RCC 7860 (cell line): ENCODE results near the gene REEP5.
"Not testable (repeated sequence)": the region's sequence is repeated elsewhere in the genome, so short reads cannot be mapped to it uniquely, and the experiment has no call there.

Experiments
- DNase-seq: peaks from one replicate; pipeline ENCODE4 v3.0.0-alpha.2; 2015; ENCODE audit warnings: low spot score
- FAIRE-seq: peaks from 2 replicates; lab custom pipeline; 2012; peaks lifted over from hg19 to GRCh38; lab: Jason Lieb, UNC

The REEP5 gene

GRCh38 chr5:112933651-112934365 lies 11.8 kb upstream of the REEP5 start:
- DNase-seq (no peak), FAIRE-seq (no peak)

DNA sequence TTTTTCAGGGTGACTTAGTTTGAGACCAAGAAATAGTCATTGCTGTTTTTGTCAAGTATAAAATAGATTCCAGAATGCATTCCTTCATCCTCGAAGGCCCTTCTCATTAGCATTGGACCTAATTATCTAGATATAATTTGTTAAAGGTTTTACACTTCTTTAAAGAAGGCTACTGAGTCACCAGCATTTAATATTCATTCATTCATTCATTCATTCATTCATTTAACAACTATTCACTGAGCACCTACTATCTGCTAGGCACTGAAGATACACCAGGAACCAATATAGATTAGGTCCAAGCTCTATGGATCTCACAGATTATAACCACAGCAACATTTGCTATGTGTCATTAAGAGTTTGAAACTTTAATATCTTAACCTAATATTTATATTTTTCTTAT lies 11.1 kb upstream of the REEP5 start:
- DNase-seq: no peak
- no peak for FAIRE-seq

DNA sequence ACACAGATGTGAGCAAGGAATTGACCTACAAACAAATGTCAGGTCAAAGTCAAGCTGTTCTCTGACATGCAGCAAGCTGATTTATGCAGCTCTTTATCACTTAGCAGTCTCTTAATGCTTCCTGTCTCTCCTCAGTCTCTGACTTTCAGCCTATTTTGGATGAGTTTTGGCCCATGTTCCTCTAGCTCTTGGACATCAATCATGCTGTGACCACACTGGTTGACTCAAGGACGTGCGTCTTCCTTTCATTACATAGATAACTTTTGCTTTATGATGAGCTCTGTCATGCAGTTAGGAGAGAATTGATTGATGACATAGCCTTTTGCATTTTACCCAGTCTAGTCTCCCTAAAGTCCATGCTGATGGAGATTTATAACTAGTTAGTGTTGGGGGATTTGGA lies 9.4 kb upstream of the REEP5 start:
- FAIRE-seq (no peak), DNase-seq (no peak)

DNA sequence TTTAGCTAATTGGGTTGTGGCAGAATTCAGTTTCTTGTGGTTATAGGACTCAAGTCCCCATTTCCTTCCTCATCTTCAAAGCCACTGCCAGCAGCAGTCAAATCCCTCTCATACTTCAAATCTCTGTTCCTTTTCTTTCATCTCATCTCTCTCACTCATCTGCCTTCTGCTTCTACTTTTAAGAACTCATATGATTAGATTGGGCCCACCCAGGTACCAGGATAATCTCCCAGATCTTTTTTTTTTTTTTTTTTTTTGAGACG lies 8.0 kb upstream of the REEP5 start:
- DNase-seq (no peak), FAIRE-seq (no peak)

- FAIRE-seq: no peak
- DNase-seq: no peak
These were observed 7.5 kb upstream of the REEP5 start for GRCh38 chr5:112929336-112930081.

- FAIRE-seq (no peak), DNase-seq (no peak)
These were observed 2.0 kb upstream of the REEP5 start for GRCh38 chr5:112923988-112924387.

- DNase-seq: no peak
- no peak for FAIRE-seq
These were observed 1.3 kb upstream of the REEP5 start for GRCh38 chr5:112923148-112923917.

- no peak for FAIRE-seq
These were observed 798 bp downstream of the REEP5 start for GRCh38 chr5:112921026-112921832.

DNA sequence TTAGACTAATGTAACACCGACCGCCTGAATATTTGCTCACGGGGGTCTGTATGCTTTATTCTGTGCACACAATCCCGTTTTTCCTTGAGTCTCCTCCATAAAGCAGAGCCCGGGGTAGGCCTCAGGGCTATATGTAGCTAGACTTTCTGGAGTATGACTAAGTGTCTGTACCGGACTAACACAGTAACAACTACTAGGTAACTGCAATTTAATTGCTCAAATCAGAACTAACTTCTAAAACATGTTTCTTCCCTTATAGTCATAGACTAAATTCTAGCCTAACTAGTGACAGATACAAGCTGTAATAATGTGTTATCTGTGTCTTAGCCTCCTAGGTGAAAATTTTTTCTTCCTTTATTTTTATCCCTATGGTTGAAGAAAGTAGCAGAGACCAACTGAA lies 2.1 kb downstream of the REEP5 start:
- FAIRE-seq: no peak
- DNase-seq: no peak

More at GRCh38 chr5:112921026-112921832, 798 bp downstream of the REEP5 start:
- peak; percentile 57 for DNase-seq

GRCh38 chr5:112918679-112919078 lies 3.3 kb downstream of the REEP5 start:
- DNase-seq (no peak), FAIRE-seq (no peak)

GRCh38 chr5:112918136-112918535 lies 3.9 kb downstream of the REEP5 start:
- FAIRE-seq: no peak
- DNase-seq: no peak

DNA sequence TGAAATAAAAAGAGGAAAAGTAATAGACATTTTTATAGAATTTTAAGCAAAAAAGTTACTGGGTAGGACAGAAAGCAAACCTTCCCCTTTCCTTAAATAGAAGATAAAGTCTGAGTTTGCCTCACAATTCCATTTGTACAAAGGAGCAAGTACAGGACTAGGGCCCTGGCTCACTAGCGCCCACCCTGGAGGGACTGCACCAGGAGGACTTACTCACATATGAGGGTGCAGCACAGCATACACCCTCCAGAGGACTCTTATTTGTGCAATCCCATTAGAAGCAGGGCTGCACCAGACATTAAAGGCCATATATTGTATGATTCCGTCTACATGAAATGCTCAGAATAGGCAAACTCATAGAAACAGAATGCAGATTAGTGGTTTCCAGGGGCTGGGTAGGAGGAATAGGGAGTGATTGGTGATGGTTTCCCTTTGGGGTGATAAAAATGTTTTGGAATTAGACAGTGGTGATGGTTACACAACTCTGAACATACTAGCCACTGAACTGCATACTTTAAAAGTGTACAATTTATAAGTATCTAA lies 4.5 kb downstream of the REEP5 start:
- no peak for DNase-seq
- no peak for FAIRE-seq

DNA sequence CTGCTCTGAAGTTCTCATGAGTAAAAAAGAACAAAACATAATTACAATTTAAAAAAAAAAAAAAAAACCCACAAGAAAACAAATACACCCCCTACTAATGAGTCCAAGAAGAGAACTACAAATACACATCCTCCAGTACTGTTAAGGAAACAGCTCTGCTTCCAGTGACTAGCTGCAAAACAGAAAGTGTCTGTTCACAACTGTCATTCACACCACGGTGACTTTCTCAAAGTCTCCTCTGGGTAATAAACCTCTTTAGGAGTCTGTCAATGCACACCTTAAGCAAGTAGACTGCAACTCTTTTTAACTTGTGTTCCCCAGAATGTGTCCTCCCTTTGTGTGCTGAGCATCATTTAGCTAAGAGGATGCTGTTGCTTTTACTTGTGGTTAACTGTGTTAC lies 6.2 kb downstream of the REEP5 start:
- FAIRE-seq: no peak
- DNase-seq: no peak

DNA sequence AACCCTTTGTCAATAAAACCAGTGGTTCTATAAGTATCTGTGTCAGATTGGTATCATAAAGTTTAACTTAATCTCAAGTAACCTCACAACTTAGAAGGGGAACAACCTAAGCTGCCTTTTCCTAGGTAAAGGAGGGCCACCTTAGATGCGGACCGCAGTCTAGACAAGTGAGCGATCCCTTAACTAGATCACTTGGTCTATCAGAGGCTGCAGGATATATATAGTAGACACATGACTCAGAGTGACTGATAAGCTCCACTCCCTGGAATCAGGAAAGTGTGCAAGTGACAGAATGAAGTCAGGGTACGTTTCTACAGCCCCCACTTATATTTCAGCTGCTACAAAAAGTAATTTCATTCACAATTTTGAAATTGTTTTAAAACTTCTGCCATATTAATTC lies 7.4 kb downstream of the REEP5 start:
- peak; percentile 74 for FAIRE-seq

GRCh38 chr5:112910529-112910928 lies 11.5 kb downstream of the REEP5 start:
- DNase-seq: no peak
- no peak for FAIRE-seq

More for the DNA sequence above, 7.4 kb downstream of the REEP5 start:
- peak; percentile 56 for DNase-seq

- FAIRE-seq (no peak), DNase-seq (no peak)
These were observed 13.2 kb downstream of the REEP5 start for GRCh38 chr5:112908854-112909253.

GRCh38 chr5:112907166-112907631 lies 14.8 kb downstream of the REEP5 start:
- no peak for DNase-seq
- no peak for FAIRE-seq

- DNase-seq: no peak
- no peak for FAIRE-seq
These were observed 15.4 kb downstream of the REEP5 start for GRCh38 chr5:112906637-112907036.

- FAIRE-seq, DNase-seq: not testable (repeated sequence)
These were observed 17.0 kb downstream of the REEP5 start for GRCh38 chr5:112904996-112905395.

- no peak for DNase-seq
These were observed 19.5 kb downstream of the REEP5 start for GRCh38 chr5:112902561-112902960.

DNA sequence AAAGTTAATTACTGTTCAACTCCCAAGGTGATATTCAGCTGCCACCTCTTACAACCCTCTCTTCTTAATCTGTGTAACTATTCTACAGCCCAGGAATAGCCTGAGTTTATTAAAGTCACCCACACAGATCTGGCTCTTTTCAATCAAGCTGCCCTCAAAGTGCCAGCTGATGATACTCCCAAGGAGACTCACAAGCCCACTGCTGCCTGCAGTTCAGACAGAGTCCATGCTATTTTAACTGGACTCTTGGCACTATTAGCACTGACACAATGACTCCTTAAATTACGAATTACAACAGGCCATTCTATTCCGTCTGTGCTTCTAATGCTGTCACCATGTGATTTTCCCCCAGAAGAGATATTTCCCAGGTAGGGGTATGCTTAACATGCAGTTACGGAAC lies 26.3 kb downstream of the REEP5 start:
- FAIRE-seq (no peak), DNase-seq (no peak)

More at GRCh38 chr5:112902561-112902960, 19.5 kb downstream of the REEP5 start:
- no peak for FAIRE-seq
